Measurements from ENCODE around the gene SLC22A6.

Gene SLC22A6

DNA sequence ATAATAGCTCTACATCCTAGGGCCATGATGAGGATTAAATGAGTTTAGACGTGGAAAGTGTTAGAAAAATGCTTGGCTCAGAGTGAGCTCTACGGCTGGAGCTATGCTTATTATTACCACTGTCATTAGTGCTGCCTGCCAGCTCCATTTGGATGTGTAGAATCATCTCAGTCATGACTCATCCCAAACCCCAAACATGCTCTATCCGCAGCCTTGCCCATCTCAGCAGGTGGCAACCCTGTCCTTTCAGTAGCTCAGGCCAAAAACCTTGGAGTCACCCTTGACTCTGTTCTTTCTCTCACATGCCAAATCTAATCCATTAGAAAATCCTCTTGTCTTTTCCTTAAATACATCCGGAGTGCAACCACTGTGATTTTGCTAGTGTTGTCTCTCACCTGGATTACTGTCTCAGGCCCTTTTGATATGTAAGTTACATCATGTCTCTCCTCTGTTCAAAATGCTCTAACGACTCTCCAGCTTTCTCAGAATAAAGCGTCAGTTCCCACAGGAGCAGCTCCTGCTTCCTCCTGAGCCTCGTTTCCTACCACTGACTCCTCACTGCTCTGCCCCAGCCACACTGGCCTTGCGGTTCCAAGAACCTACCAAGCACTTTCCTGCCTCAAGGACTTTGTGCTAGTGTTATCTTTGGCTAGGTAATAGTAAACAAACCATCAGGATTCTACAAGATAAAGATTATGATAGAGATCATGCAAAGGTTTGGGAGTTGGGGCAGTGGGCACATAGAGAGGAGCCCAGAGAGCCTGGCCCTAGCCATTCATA lies 53.1 kb downstream of the SLC22A6 start:
- DNase-seq (ENCODE audit: low read depth), result no peak

GRCh38 chr11:62930666-62931065 lies 54.1 kb downstream of the SLC22A6 start:
- no peak for DNase-seq (ENCODE audit: low read depth)

- DNase-seq (ENCODE audit: low read depth), result no peak
These were observed 54.6 kb downstream of the SLC22A6 start for GRCh38 chr11:62930157-62930556.

DNA sequence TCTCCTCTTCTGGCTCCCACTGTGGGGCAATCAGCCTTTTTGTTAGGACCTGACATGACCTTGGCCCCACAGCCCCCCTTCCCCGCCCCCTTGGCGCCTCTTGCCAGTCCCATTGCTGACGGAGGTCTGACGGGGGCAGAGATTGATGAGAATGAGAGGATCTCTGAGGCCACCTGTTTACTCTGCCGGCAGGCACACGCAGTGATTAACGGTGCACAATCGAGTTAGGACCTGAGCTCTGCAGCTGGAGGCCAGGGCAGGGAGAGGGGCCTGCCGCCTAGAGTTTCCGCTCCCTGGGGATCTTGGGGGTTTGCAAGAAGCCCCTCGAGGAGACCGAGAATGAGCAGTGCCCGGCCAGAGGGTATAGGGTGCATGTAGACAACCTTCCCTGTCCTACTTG lies 56.8 kb downstream of the SLC22A6 start:
- DNase-seq (ENCODE audit: low read depth), result no peak

DNA sequence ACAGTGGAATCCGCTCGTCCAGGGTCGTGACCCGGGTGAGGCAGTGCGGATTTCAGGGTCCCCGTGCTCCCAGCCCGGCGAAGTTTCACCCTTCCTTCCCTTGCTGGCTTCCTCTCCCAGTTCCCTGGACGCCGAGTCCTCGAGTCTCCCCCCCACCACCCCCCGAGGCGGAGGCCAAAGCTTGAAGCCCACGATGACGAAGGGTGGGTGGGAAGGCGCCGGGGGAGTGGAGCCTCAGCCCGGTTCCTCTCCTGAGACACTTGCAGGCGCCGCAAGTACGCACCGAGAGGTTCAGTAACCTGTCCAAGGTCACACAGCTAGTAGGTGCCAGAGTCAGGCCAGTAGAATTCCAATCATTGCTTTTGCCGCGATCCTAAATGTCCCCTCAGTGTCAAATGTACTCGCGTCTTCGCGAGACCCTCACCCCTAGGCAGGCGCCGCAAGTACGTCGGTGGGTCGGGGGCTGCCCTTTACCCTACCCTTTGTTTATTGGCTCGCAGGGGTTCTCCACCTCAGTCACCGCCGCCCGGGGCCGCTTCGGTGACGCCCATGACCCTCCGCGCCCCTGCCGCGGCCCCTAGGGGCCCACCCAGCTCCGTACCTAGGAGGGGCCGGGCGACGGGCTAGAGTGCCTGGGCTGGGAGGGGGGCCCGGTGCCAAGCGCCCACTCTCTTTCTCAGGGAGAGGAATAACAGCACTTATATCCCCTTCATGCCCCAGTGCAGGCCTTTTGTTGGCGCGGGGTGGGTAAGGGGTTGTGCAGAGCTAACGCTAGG lies 57.9 kb downstream of the SLC22A6 start:
- DNase-seq (ENCODE audit: low read depth), result no peak
